Measurements from ENCODE around the gene SRSF4.
"Not testable (repeated sequence)": the region's sequence is repeated elsewhere in the genome, so short reads cannot be mapped to it uniquely, and the experiment has no call there.

SRSF4 gene

DNA sequence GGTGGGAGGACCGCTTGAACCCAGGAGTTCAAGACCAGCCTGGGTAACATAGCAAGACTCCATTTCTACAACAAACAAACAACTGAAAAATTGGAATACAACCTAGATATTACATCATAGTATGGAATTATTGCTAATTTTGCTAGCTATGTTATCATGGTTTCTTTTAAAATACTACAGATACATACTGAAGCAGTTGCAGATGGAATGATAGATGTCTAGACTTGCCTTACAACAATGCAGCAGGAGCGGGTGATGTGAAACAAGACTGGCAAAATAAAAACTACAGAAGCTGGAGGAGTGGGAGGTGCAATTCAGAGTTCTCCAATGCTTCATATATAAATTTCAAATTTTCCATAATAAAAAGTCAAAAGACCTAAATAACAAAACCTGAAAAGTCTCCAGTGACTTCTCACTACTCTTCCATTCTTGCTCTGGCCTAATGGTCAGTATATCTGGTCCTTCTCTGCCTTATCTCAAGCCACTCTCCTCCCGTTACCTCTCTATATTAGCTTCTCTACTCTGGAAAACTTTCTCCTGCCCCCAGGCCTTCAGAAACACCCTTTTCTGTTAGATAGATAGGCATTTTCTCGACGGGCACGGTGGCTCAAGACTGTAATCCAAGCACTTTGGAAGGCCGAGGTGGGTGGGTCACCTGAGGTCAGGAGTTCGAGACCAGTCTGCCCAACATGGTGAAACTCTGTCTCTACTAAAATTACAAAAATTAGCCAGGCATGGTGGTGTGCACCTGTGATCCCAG, 29.5 kb downstream of the SRSF4 start:
- no peak for DNase-seq (ENCODE audit: extremely low read depth, insufficient read length)
- TF ChIP-seq, protein P1, sequence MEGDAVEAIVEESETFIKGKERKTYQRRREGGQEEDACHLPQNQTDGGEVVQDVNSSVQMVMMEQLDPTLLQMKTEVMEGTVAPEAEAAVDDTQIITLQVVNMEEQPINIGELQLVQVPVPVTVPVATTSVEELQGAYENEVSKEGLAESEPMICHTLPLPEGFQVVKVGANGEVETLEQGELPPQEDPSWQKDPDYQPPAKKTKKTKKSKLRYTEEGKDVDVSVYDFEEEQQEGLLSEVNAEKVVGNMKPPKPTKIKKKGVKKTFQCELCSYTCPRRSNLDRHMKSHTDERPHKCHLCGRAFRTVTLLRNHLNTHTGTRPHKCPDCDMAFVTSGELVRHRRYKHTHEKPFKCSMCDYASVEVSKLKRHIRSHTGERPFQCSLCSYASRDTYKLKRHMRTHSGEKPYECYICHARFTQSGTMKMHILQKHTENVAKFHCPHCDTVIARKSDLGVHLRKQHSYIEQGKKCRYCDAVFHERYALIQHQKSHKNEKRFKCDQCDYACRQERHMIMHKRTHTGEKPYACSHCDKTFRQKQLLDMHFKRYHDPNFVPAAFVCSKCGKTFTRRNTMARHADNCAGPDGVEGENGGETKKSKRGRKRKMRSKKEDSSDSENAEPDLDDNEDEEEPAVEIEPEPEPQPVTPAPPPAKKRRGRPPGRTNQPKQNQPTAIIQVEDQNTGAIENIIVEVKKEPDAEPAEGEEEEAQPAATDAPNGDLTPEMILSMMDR (IDR thresholded peaks at IDR 0.05; ENCODE audit: insufficient read depth, low read length, poor library complexity, severe bottlenecking): no peak

DNA sequence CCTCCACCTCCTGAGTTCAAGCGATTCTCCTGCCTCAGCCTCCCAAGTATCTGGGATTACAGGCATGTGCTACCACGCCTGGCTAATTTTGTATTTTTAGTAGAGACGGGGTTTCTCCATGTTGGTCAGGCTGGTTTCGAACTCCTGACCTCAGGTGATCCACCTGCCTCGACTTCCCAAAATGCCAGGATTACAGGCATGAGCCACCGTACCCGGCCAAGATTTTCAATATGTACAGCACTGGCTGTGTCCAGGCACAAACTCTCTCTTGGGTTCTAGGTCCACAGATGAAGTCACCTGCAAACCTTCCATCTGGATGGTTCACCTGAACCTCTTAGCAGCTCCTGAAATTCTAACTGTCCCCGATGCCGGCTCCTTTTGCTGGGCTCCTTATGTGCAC, 31.4 kb downstream of the SRSF4 start:
- H3K4me3 ChIP-seq (replicated peaks; ENCODE audit: low read depth, low read length); H3K27me3 ChIP-seq (replicated peaks; ENCODE audit: control insufficient read depth, insufficient read depth, low read length); DNase-seq (ENCODE audit: extremely low read depth, insufficient read length): not testable (repeated sequence)
- peaks cover 28% of the 10 kb centered on the region for H3K36me3 ChIP-seq (ENCODE audit: control insufficient read depth, insufficient read depth, low read length)

More for the DNA sequence above, 29.5 kb downstream of the SRSF4 start:
- no peaks in the 10 kb centered on the region for H3K27me3 ChIP-seq (replicated peaks; ENCODE audit: control insufficient read depth, insufficient read depth, low read length)
- peaks cover 33% of the 10 kb centered on the region for H3K36me3 ChIP-seq (ENCODE audit: control insufficient read depth, insufficient read depth, low read length)
- no peak overlapping the region for H3K4me3 ChIP-seq (replicated peaks; ENCODE audit: low read depth, low read length)

DNA sequence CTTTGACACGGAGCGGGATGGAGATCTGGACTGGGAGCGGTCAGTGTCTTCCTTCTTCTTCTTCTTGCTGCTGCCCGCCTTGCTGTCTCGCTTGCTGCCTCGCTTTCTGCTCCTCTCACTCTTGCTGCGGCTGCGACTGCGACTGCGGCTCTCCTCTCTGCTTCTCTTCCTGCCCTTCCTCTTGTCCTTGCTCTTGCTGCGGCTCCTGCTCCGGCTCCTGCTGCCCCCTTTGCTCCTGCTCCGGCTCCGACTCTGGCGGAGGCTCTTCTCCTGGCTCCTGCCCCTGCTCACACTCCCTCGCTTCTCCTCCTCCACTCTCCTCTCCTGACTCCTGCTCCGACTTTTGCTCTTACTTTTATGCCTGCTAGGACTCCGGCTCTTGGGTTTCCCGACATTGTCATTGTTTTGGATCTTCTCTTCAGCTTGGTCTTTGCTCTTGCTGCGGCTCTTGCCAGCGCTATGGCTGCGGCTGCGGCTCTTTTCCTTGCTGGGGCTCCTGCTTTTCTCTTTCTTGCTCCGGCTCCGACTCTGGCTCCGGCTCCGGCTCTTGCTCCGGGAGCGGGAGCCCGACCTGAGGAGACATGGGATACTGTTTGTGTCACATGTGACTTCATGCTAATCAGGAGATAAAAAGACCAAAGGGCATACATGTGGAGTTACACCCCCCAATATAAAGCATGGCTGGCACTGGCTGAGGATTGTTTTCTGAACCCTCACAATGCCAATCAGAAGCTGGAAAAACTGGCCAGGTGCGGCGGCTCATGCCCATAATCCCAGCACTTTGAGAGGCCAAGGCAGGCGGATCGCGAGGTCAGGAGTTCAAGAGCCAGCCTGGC, 32.8 kb downstream of the SRSF4 start:
- peaks cover 27% of the 10 kb centered on the region for H3K36me3 ChIP-seq (ENCODE audit: control insufficient read depth, insufficient read depth, low read length)
- DNase-seq (ENCODE audit: extremely low read depth, insufficient read length): no peak

DNA sequence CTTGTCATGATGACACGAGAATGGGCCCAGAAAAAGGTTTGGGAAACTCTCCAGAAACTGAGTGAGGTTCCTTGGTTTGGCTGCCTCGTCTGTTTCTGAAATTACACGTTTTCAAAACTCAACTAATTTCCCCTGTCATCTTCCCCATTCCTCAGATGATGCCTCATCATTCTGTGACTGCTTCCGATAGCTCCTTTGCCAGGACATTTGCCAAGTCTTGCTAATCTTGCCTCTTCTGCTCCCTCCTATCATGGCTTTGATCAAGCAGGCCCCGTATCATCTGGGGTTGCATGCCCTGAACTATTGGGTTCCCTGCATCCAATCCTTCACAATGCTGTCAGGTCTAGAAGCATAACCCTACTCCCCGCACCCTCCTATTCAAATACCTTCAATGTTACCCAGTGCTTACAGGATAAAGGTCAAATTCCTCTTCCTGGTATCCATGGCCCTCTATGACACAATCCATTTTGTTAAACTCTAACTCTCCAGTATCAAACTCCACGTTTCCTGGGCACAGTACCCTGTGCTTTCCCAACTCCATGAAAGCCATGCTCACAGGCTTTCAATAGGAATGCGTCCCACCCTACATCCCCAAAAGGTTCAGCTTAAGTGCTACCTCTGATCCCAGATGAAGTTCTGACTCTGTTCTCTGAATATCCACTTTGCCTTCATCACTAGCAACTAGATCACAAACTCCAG, 35.8 kb downstream of the SRSF4 start:
- H3K27me3 ChIP-seq (replicated peaks; ENCODE audit: control insufficient read depth, insufficient read depth, low read length): no peaks in the 10 kb centered on the region
- peaks cover 21% of the 10 kb centered on the region for H3K36me3 ChIP-seq (ENCODE audit: control insufficient read depth, insufficient read depth, low read length)
- no peak overlapping the region for H3K4me3 ChIP-seq (replicated peaks; ENCODE audit: low read depth, low read length)
- no peak for DNase-seq (ENCODE audit: extremely low read depth, insufficient read length)
- TF ChIP-seq, protein P1 (IDR thresholded peaks at IDR 0.05; ENCODE audit: insufficient read depth, low read length, poor library complexity, severe bottlenecking): no peak

More for the DNA sequence above, 32.8 kb downstream of the SRSF4 start:
- Histone ChIP-seq H3K4me3 (replicated peaks; ENCODE audit: low read depth, low read length) (no peak overlapping the region), H3K27me3 (replicated peaks; ENCODE audit: control insufficient read depth, insufficient read depth, low read length) (no peaks in the 10 kb centered on the region)
- TF ChIP-seq, protein P1 (IDR thresholded peaks at IDR 0.05; ENCODE audit: insufficient read depth, low read length, poor library complexity, severe bottlenecking): no peak

DNA sequence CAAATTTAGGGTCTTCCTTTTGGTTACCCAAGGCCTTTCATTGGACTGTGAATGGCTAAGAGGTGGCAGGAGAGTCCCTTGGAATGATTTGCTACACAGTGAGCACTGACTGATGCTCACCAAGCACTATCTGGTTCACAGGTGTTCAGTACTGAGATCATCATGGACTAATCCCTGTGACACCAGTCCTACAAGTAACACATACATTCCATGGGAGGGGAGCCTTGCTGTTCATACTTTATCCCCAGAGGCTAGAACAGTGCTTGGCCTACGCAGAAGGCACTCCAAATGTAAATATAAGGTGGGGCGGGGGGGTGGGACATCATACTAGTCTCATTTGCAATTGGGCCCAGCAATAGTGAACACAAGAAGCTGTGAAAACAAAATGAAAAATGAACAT, 37.5 kb downstream of the SRSF4 start:
- H3K36me3 ChIP-seq (ENCODE audit: control insufficient read depth, insufficient read depth, low read length): peaks cover 10% of the 10 kb centered on the region
- no peaks in the 10 kb centered on the region for H3K27me3 ChIP-seq (replicated peaks; ENCODE audit: control insufficient read depth, insufficient read depth, low read length)
- TF ChIP-seq, protein P1 (IDR thresholded peaks at IDR 0.05; ENCODE audit: insufficient read depth, low read length, poor library complexity, severe bottlenecking): no peak
- H3K4me3 ChIP-seq (replicated peaks; ENCODE audit: low read depth, low read length): no peak overlapping the region
- DNase-seq (ENCODE audit: extremely low read depth, insufficient read length): no peak

DNA sequence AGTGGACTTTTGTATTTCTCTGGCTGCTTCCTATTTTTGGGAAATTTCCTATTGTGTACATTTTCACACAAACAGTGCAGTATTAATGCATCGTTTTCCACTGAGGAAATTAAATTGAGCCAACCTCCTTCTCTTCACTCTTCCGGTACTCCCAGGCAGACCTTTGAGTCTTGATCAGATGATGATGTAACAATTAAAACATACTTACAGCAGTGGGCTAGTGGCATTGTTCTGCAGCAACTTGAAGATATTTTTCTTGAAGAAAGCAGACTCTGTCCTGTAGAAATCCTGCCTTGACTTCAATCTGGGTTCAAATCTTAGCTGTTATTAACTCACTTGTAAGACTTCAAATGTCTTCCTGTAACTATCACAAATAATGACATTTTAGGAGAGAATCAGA, 39.0 kb downstream of the SRSF4 start:
- peaks cover 2% of the 10 kb centered on the region for H3K36me3 ChIP-seq (ENCODE audit: control insufficient read depth, insufficient read depth, low read length)
- TF ChIP-seq, protein P1 (IDR thresholded peaks at IDR 0.05; ENCODE audit: insufficient read depth, low read length, poor library complexity, severe bottlenecking): no peak
- DNase-seq (ENCODE audit: extremely low read depth, insufficient read length): no peak
- H3K4me3 ChIP-seq (replicated peaks; ENCODE audit: low read depth, low read length): no peak overlapping the region
- no peaks in the 10 kb centered on the region for H3K27me3 ChIP-seq (replicated peaks; ENCODE audit: control insufficient read depth, insufficient read depth, low read length)

Data from GM06990 (cell line).